RWPE2 (cell line): ENCODE results near the gene CDC45.

ENCODE experiments used
- ATAC-seq: fragments of 200-7000 bp; cut with Tn5 transposase; 3 replicates; pipeline ENCODE4 v1.9.1; 2021; ENCODE audit warnings: low read depth
- DNase-seq: peaks from one replicate; pipeline ENCODE4 v3.0.0-alpha.2; 2020; ENCODE audit warnings: low spot score
- H3K27ac ChIP-seq: fragments of 450-650 bp; 2 replicates; pipeline ENCODE4 v1.5.1; 2017; ENCODE audit warnings: mild to moderate bottlenecking; ENCODE audit not compliant: poor library complexity, severe bottlenecking
- H3K27me3 ChIP-seq: fragments of 250-450 bp; sonication (Bioruptor Pico); 2 replicates; pipeline ENCODE4 v1.5.1; 2021; ENCODE audit warnings: mild to moderate bottlenecking, moderate library complexity; ENCODE audit not compliant: insufficient read depth, poor library complexity, severe bottlenecking
- H3K36me3 ChIP-seq: fragments of 250-450 bp; sonication (Bioruptor Pico); 2 replicates; pipeline ENCODE4 v1.5.1; 2020; ENCODE audit warnings: low read depth, mild to moderate bottlenecking, moderate library complexity
- H3K4me1 ChIP-seq: fragments of 250-450 bp; sonication (Bioruptor Pico); 2 replicates; pipeline ENCODE4 v1.5.1; 2021; ENCODE audit warnings: mild to moderate bottlenecking, moderate library complexity; ENCODE audit not compliant: insufficient read depth, poor library complexity, severe bottlenecking
- H3K4me3 ChIP-seq: fragments of 250-450 bp; sonication (Bioruptor Pico); 2 replicates; pipeline ENCODE4 v1.5.1; 2021; ENCODE audit warnings: mild to moderate bottlenecking, moderate library complexity; ENCODE audit not compliant: severe bottlenecking
- H3K9me3 ChIP-seq: fragments of 250-450 bp; sonication (Bioruptor Pico); 2 replicates; pipeline ENCODE4 v1.5.1; 2021; ENCODE audit warnings: mild to moderate bottlenecking, moderate library complexity; ENCODE audit not compliant: severe bottlenecking
- TF ChIP-seq, protein P1 (sequence below): fragments of 450-650 bp; IDR thresholded peaks from one replicate; pipeline ENCODE4 v1.5.1; 2017; ENCODE audit warnings: mild to moderate bottlenecking, moderate library complexity; ENCODE audit not compliant: poor library complexity, severe bottlenecking

Gene CDC45

DNA sequence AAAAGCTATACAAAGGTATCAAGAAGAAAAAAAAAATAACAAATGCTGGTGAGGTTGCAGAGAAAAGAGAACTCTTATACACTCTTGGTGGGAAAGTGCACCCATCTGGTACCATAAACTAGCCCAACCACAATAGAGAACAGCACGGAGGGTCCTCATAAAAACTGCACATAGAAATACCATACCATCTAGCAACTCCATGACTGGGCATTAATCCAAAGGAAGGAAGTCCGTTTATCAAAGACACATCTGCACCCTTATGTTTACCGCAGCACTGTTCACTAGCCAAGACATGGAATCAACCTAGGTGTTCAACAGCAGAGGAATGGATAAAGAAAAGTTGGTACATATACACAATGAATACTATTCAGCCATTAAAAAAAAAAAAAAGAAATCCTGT, 55.3 kb downstream of the CDC45 start:
- ATAC-seq (no peak), DNase-seq (no peak)
- no peaks in the 10 kb centered on the region for H3K9me3 ChIP-seq
- no peak overlapping the region for H3K4me3 ChIP-seq
- TF ChIP-seq, protein P1, sequence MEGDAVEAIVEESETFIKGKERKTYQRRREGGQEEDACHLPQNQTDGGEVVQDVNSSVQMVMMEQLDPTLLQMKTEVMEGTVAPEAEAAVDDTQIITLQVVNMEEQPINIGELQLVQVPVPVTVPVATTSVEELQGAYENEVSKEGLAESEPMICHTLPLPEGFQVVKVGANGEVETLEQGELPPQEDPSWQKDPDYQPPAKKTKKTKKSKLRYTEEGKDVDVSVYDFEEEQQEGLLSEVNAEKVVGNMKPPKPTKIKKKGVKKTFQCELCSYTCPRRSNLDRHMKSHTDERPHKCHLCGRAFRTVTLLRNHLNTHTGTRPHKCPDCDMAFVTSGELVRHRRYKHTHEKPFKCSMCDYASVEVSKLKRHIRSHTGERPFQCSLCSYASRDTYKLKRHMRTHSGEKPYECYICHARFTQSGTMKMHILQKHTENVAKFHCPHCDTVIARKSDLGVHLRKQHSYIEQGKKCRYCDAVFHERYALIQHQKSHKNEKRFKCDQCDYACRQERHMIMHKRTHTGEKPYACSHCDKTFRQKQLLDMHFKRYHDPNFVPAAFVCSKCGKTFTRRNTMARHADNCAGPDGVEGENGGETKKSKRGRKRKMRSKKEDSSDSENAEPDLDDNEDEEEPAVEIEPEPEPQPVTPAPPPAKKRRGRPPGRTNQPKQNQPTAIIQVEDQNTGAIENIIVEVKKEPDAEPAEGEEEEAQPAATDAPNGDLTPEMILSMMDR = no peak
- no peak overlapping the region for H3K27ac ChIP-seq
- no peaks in the 10 kb centered on the region for H3K27me3 ChIP-seq
- H3K4me1 ChIP-seq = no peaks in the 10 kb centered on the region
- no peaks in the 10 kb centered on the region for H3K36me3 ChIP-seq

DNA sequence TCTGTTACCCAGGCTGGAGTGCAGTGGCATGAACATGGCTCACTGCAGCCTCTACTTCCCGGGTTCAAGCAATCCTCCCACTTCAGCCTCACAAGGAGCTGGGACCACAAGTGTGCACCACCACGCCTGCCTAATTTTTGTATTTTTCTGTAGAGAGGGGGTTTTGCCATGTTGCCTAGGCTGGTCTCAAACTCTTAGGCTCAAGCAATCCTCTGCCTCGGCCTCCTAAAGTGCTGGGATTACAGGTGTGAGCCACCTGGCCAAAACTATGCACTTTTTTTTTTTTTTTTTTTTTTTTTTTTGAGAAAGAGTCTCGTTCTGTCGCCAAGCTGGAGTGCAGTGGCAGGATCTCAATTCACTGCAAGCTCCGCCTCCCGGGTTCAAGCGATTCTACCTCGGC, 56.8 kb downstream of the CDC45 start:
- ATAC-seq (no peak), DNase-seq (no peak)
- H3K27me3 ChIP-seq = no peaks in the 10 kb centered on the region
- no peaks in the 10 kb centered on the region for H3K9me3 ChIP-seq
- TF ChIP-seq, protein P1 = no peak
- H3K4me3 ChIP-seq = no peak overlapping the region
- H3K36me3 ChIP-seq = no peaks in the 10 kb centered on the region
- H3K27ac ChIP-seq = no peak overlapping the region
- H3K4me1 ChIP-seq = no peaks in the 10 kb centered on the region

DNA sequence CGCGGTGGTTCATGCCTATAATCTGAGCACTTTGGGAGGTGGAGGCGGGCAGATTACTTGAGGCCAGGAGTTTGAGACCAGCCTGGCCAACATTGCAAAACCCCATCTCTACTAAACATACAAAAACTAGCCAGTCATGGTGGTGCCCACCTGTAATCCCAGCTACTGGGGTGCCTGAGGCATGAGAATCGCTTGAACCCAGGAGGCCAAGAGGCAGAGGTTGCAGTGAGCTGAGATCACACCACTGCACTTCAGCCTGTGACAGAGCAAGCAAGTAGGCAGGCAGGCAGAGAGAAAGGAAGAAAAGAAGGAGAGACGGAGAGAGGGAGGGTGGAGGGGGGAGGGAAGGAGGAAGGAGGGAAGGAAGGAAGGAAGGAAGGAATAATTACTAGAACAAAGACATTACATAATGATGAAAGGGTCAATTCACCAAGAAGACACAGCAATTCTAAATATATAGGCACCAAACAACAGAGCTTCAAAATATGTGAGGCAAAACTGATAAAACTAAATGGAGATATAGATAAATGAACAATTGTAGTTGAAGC, 58.3 kb downstream of the CDC45 start:
- DNase-seq (no peak), ATAC-seq (no peak)
- no peaks in the 10 kb centered on the region for H3K27me3 ChIP-seq
- TF ChIP-seq, protein P1 = no peak
- no peaks in the 10 kb centered on the region for H3K9me3 ChIP-seq
- H3K4me3 ChIP-seq = no peak overlapping the region
- H3K36me3 ChIP-seq = no peaks in the 10 kb centered on the region
- H3K4me1 ChIP-seq = no peaks in the 10 kb centered on the region
- H3K27ac ChIP-seq = no peak overlapping the region

DNA sequence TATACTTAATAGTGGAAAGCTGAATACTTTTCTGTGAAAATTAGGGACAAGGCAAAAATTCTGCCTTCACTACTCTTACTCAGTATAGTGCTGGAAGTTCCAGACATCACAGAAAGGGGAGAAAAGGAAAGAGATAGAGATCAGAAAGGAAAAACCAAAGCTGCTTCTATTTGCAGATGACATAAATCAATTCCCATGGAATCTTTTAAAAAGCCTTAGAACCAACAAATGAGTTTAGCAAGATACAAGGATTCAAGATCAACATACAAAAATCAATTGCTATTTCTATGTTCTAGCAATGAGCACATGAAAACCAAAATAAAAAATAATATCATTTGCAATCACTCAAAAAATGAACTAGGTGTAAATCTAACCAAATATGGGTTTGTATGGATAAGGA, 60.7 kb downstream of the CDC45 start:
- Histone ChIP-seq H3K9me3 (no peaks in the 10 kb centered on the region), H3K4me1 (no peaks in the 10 kb centered on the region), H3K36me3 (no peaks in the 10 kb centered on the region), H3K27me3 (no peaks in the 10 kb centered on the region), H3K27ac (no peak overlapping the region), H3K4me3 (no peak overlapping the region)
- no peak for ATAC-seq
- no peak for DNase-seq
- TF ChIP-seq, protein P1 = no peak

DNA sequence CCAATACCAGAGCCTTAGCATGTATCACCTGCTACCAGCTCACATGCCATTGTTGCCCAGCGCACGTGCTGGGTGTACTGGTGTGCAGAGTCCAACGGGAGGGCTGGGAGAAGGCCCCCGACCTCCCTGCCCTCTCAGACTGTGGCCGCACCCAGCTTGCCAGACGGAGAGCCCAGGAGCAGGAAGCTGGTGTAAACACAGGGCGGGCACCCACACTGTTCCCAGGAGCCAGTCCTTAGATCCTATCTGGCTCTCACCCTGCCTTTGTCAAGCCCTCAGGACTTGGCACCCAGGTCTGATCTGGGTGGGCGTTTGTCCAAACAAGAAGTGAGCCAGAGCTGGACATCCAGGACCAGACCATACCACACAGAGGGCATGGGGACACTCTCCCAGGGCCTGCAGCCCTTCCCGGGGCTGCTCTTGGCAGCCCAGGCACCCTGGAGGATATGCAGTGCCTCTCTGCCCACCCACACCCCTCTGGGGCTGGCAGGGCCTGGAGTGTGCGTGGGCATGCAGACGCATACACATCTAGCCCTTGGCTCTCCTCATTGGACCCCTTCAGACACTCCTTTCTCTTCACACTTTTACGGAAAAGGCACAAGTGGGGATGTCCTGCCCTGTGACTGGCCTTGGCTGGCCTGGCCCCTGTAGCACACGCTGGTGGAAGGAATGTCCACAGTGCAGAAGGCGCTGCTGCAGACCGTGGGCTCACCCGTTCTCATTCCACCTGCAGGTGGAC, 64.4 kb downstream of the CDC45 start:
- H3K4me1 ChIP-seq = no peaks in the 10 kb centered on the region
- H3K27me3 ChIP-seq = no peaks in the 10 kb centered on the region
- H3K4me3 ChIP-seq = no peak overlapping the region
- ATAC-seq (no peak), DNase-seq (no peak)
- no peaks in the 10 kb centered on the region for H3K36me3 ChIP-seq
- no peak overlapping the region for H3K27ac ChIP-seq
- TF ChIP-seq, protein P1 = no peak
- H3K9me3 ChIP-seq = no peaks in the 10 kb centered on the region
